Upper lobe of left lung (tissue), 4 donors: Measurements from ENCODE around the gene MAPK12.

Experiments
- CTCF ChIP-seq, 6 experiments: fragments of 450-650 bp in 4 of 6; fragments of 200-600 bp in 2 of 6; sonication (generic) in 2 of 6; IDR thresholded peaks; one replicate each; pipeline ENCODE4 v1.5.1; 2016 to 2019; ENCODE audit warnings: antibody characterized with exemption in 6 of 6
- EP300 ChIP-seq, 4 donors: sonication (generic); formaldehyde crosslinking; IDR thresholded peaks; one replicate each; pipeline ENCODE4 v1.5.1; 2017; ENCODE audit warnings: antibody characterized with exemption in 4 of 4, control low read depth in 2 of 4
- POLR2A ChIP-seq, 4 donors: fragments of 450-650 bp; IDR thresholded peaks; one replicate each; pipeline ENCODE4 v1.5.1; 2016 to 2017; ENCODE audit warnings: antibody characterized with exemption in 4 of 4, mild to moderate bottlenecking in 2 of 4
- POLR2AphosphoS5 ChIP-seq, 2 donors: sonication (generic); formaldehyde crosslinking; IDR thresholded peaks; one replicate each; pipeline ENCODE4 v1.5.1; 2017; ENCODE audit warnings: antibody characterized with exemption in 2 of 2

GRCh38 chr22:50255099-50255498 is 6.4 kb downstream of the MAPK12 start:
- no peak for TF ChIP-seq CTCF (IDR thresholded peaks at IDR 0.05)
- no peak for TF ChIP-seq EP300 (IDR thresholded peaks at IDR 0.05)
- no peak for TF ChIP-seq POLR2AphosphoS5 (IDR thresholded peaks at IDR 0.05)
- TF ChIP-seq POLR2A (IDR thresholded peaks at IDR 0.05): no peak
